K562 (cell line): ENCODE results near the gene MMS22L. TPM values are rescaled to one million over a fixed set of nuclear protein-coding genes. Genes with fewer than 3 reads are reported as not detected.

ENCODE experiments used
- ATAC-seq: fragments of 200-7000 bp; cut with Tn5 transposase; 3 replicates; pipeline ENCODE4 v1.9.1; 2020; ENCODE audit warnings: moderate library complexity
- BruUV-seq: library from RNA; stranded (reverse); fragments of 400-500 nt; replicated peaks from 2 replicates; lab custom pipeline; 2021; lab: Mats Ljungman, UMichigan
- CTCF ChIA-PET: fragments of 300-600 bp; formaldehyde crosslinking; extraction: SDS; loops from one replicate; lab custom pipeline; 2021; ENCODE audit warnings: low intra/inter-chr PET ratio; lab: Yijun Ruan, JAX
- POLR2A ChIA-PET: fragments of 300-600, 350-650 bp; sonication (Branson Sonifier 250); formaldehyde crosslinking; extraction: SDS; loops from one replicate; lab custom pipeline; 2021; ENCODE audit warnings: antibody characterized with exemption, inconsistent platforms; lab: Yijun Ruan, JAX
- DNase-seq, 4 experiments: peaks; one replicate each; pipeline versions ENCODE4 v3.0.0 to v3.0.0-alpha.2; 2011 to 2018; ENCODE audit warnings: low spot score in 3 of 4, mixed read lengths in 3 of 4; ENCODE audit errors: extremely low read depth in 1 of 4
- FAIRE-seq: peaks from 2 replicates; lab custom pipeline; 2011; peaks lifted over from hg19 to GRCh38; lab: Jason Lieb, UNC
- H2AFZ ChIP-seq: 2 replicates; pipeline ENCODE4 v1.6.0; 2011; ENCODE audit warnings: low read depth, low read length, control low read depth, inconsistent platforms
- H3K27ac ChIP-seq: fragments of 200-600 bp; 3 replicates; pipeline ENCODE4 v1.8.0; 2011; ENCODE audit warnings: low read depth, mild to moderate bottlenecking, control low read depth, inconsistent platforms, low read length, moderate library complexity, mixed read lengths; ENCODE audit errors: extremely low read depth
- H3K27me3 ChIP-seq, 2 experiments: fragments of 300-600 bp in 1 of 2; 2 replicates in 1 of 2; 3 replicates in 1 of 2; pipeline versions ENCODE4 v1.6.0 to v1.8.0; 2011; ENCODE audit warnings: inconsistent platforms in 2 of 2, low read length in 2 of 2, mild to moderate bottlenecking in 1 of 2, mixed read lengths in 1 of 2, moderate library complexity in 1 of 2; ENCODE audit not compliant: control insufficient read depth in 2 of 2, insufficient read depth in 2 of 2
- H3K36me3 ChIP-seq: fragments of 300-600 bp; 3 replicates; pipeline ENCODE4 v1.8.0; 2011; ENCODE audit warnings: mild to moderate bottlenecking, low read length, inconsistent platforms; ENCODE audit not compliant: control insufficient read depth, insufficient read depth
- H3K4me1 ChIP-seq, 2 experiments: fragments of 200-600 bp in 1 of 2; replicated peaks in 1 of 2; 2 replicates in 1 of 2; 3 replicates in 1 of 2; pipeline versions ENCODE4 v1.5.1 to v1.8.0; 2011; ENCODE audit warnings: inconsistent platforms in 2 of 2, low read length in 2 of 2, mild to moderate bottlenecking in 1 of 2, mixed read lengths in 1 of 2, moderate library complexity in 1 of 2; ENCODE audit not compliant: control insufficient read depth in 2 of 2, insufficient read depth in 2 of 2
- H3K4me2 ChIP-seq: 2 replicates; pipeline ENCODE4 v1.6.1; 2011; ENCODE audit warnings: low read length, control low read depth, inconsistent platforms, mixed read lengths; ENCODE audit not compliant: insufficient read depth
- H3K4me3 ChIP-seq: fragments of 200-600 bp; sonication (generic), shearing (Covaris generic); 2 replicates; pipeline ENCODE4 v1.5.1; 2016; ENCODE audit warnings: control low read depth, inconsistent platforms
- H3K79me2 ChIP-seq: fragments of 200-600 bp; 3 replicates; pipeline ENCODE4 v1.8.0; 2011; ENCODE audit warnings: low read length, inconsistent platforms; ENCODE audit not compliant: control insufficient read depth, insufficient read depth
- H3K9ac ChIP-seq, 2 experiments: 2 replicates each; pipeline versions ENCODE4 v1.6.0 to v1.6.1; 2011; ENCODE audit warnings: low read depth in 2 of 2, low read length in 2 of 2, control low read depth in 1 of 2, inconsistent platforms in 1 of 2, mild to moderate bottlenecking in 1 of 2, mixed read lengths in 1 of 2; ENCODE audit not compliant: insufficient read depth in 1 of 2
- H3K9me1 ChIP-seq: one replicate; pipeline ENCODE4 v1.6.0; 2011; ENCODE audit warnings: inconsistent platforms, mild to moderate bottlenecking, low read length, moderate library complexity; ENCODE audit not compliant: control insufficient read depth, insufficient read depth
- H3K9me3 ChIP-seq: replicated peaks from 2 replicates; pipeline ENCODE4 v1.5.1; 2011; ENCODE audit warnings: low read depth, low read length, inconsistent platforms; ENCODE audit not compliant: control insufficient read depth, insufficient read depth
- H4K20me1 ChIP-seq: replicated peaks from 2 replicates; pipeline ENCODE4 v1.6.1; 2011; ENCODE audit warnings: low read length, inconsistent platforms, mixed read lengths; ENCODE audit not compliant: control insufficient read depth, insufficient read depth
- HNRNPUL1 ChIP-seq: fragments of 200-400 bp; formaldehyde crosslinking; IDR thresholded peaks from 2 replicates; pipeline ENCODE4 v1.6.1; 2017; ENCODE audit warnings: low read length
- ZNF217 ChIP-seq: sonication (generic); formaldehyde crosslinking; IDR thresholded peaks from 2 replicates; pipeline ENCODE4 v1.8.0; 2022; ENCODE audit warnings: mild to moderate bottlenecking, missing genetic modification reagents
- WGBS: fragments of 100-300 bp; shearing (Covaris generic); methylation state at CpG from one replicate; pipeline ENCODE4 v1.1.6; 2016; ENCODE audit warnings: low coverage, mixed read lengths; ENCODE audit not compliant: insufficient coverage; ENCODE audit errors: missing lambda C conversion rate; 5-methylcytosine and 5-hydroxymethylcytosine counted together
- in situ Hi-C: fragments of 300-500 bp; cut with MboI; formaldehyde crosslinking; loops from 4 replicates; pipeline ENCODE4 v1.15.0; 2018; ENCODE audit warnings: inconsistent platforms, mixed read lengths
- intact Hi-C: fragments of 100-400 bp; cut with micrococcal nuclease; formaldehyde crosslinking; loops from 2 replicates; pipeline ENCODE4 v1.14.2; 2022
- polyA plus RNA-seq, 8 experiments: library from polyadenylated mRNA; depleted of rRNA in 4 of 8; stranded (reverse) in 5 of 8; unstranded in 3 of 8; fragments of >200 nt; fragmentation: Nextera tagmentation in 2 of 8; fragmentation: Illumina TruSeq in 1 of 8; extraction: Ambion mirVana in 2 of 8; extraction: Trizol in 1 of 8; gene quantifications; 2 replicates each; pipeline versions ENCODE4 v1.2.1 to v1.2.3, GENCODE V29; 2011 to 2014; ENCODE audit warnings: inconsistent platforms in 1 of 8, missing spikeins in 1 of 8
- total RNA-seq, 7 experiments: library from RNA; depleted of rRNA in 6 of 7; stranded (reverse); fragments of >200 nt in 6 of 7; fragmentation: Illumina TruSeq in 2 of 7; extraction: Trizol in 2 of 7; gene quantifications; 2 replicates each; pipeline versions ENCODE4 v1.2.1 to v1.2.3, GENCODE V29; 2011 to 2021; ENCODE audit warnings: low replicate concordance in 1 of 7
- TF ChIP-seq, protein P1 (sequence below): fragments of 450-650 bp; IDR thresholded peaks from 2 replicates; pipeline ENCODE4 v1.6.1; 2017; ENCODE audit warnings: antibody characterized with exemption
- TF ChIP-seq, protein P2 (sequence below): sonication (generic); formaldehyde crosslinking; IDR thresholded peaks from 2 replicates; pipeline ENCODE4 v1.8.0; 2022; ENCODE audit warnings: missing genetic modification reagents, mild to moderate bottlenecking, borderline replicate concordance
- TF ChIP-seq, protein P3 (sequence below), 2 experiments: IDR thresholded peaks; 2 replicates each; pipeline ENCODE4 v1.6.1; 2011; ENCODE audit warnings: borderline replicate concordance in 1 of 2, control low read depth in 1 of 2, low read depth in 1 of 2, low read length in 1 of 2, mild to moderate bottlenecking in 1 of 2, mixed read lengths in 1 of 2, moderate library complexity in 1 of 2; ENCODE audit not compliant: insufficient read depth in 1 of 2, insufficient read length in 1 of 2, poor library complexity in 1 of 2, severe bottlenecking in 1 of 2; ENCODE audit errors: extremely low read depth in 1 of 2

Gene MMS22L
- total and polyA plus RNA-seq, 9 of the 15 experiments (the other 6 are each of a cell fraction or from before 2014, with no cell fraction given), result 13.0 to 59.5 (median 26.9) TPM

DNA sequence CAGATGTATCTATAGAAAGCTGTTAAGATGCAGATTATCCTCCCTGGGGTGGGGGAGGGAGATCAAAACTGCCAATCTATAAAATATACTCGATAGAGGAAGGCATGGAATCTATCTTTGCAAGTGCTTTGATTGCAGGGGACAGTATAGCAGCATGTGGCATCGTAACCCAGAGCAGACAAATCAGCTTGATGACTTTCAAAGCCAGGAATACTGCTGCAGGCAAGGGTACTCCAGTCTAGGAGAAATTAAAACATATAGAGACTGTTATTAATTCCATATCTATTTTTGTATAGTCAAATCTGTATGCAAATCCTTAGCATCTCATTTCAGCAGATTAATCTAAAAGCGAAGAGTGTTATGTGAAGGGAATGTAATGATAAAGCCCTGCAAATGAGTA is 159.4 kb downstream of the MMS22L start (continued):
- TF ChIP-seq ZNF217 (CRISPR knock-in tag), result no peak
- TF ChIP-seq, protein P1, sequence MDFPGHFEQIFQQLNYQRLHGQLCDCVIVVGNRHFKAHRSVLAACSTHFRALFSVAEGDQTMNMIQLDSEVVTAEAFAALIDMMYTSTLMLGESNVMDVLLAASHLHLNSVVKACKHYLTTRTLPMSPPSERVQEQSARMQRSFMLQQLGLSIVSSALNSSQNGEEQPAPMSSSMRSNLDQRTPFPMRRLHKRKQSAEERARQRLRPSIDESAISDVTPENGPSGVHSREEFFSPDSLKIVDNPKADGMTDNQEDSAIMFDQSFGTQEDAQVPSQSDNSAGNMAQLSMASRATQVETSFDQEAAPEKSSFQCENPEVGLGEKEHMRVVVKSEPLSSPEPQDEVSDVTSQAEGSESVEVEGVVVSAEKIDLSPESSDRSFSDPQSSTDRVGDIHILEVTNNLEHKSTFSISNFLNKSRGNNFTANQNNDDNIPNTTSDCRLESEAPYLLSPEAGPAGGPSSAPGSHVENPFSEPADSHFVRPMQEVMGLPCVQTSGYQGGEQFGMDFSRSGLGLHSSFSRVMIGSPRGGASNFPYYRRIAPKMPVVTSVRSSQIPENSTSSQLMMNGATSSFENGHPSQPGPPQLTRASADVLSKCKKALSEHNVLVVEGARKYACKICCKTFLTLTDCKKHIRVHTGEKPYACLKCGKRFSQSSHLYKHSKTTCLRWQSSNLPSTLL, result no peak
- TF ChIP-seq, protein P2, sequence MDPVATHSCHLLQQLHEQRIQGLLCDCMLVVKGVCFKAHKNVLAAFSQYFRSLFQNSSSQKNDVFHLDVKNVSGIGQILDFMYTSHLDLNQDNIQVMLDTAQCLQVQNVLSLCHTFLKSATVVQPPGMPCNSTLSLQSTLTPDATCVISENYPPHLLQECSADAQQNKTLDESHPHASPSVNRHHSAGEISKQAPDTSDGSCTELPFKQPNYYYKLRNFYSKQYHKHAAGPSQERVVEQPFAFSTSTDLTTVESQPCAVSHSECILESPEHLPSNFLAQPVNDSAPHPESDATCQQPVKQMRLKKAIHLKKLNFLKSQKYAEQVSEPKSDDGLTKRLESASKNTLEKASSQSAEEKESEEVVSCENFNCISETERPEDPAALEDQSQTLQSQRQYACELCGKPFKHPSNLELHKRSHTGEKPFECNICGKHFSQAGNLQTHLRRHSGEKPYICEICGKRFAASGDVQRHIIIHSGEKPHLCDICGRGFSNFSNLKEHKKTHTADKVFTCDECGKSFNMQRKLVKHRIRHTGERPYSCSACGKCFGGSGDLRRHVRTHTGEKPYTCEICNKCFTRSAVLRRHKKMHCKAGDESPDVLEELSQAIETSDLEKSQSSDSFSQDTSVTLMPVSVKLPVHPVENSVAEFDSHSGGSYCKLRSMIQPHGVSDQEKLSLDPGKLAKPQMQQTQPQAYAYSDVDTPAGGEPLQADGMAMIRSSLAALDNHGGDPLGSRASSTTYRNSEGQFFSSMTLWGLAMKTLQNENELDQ (CRISPR knock-in tag), result no peak

DNA sequence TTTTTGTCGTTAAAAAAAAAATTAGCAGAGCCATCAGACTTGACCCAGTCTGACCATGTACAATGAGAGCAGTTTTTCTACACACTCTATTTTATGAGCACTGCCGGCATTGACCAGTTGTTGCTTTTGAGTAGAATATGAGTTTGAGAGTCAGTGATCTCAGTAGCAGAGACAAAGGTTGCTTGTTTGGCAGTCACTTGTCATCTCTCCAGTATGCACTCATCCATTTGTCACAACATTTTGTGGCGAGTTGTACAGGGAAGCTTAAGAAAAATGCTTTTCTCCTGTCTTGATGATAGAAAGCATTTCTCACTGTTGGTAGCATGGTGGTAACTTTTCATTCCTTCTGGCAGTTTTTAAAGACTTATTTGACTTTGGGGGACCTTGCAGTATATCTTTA is 159.9 kb downstream of the MMS22L start:
- no peak overlapping the region for H3K4me2 ChIP-seq
- CTCF ChIA-PET, result no interaction called here
- ATAC-seq (no peak), DNase-seq (no peak), FAIRE-seq (no peak)
- no peaks in the 10 kb centered on the region for H4K20me1 ChIP-seq
- intact Hi-C loops (no loop called here), in situ Hi-C loops (no loop called here)
- H3K9ac ChIP-seq, result no peak overlapping the region
- BruUV-seq, result no TSS peak
- H3K27me3 ChIP-seq, result no peaks in the 10 kb centered on the region
- TF ChIP-seq, protein P3, sequence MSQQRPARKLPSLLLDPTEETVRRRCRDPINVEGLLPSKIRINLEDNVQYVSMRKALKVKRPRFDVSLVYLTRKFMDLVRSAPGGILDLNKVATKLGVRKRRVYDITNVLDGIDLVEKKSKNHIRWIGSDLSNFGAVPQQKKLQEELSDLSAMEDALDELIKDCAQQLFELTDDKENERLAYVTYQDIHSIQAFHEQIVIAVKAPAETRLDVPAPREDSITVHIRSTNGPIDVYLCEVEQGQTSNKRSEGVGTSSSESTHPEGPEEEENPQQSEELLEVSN (IDR thresholded peaks at IDR 0.05; ENCODE audit: borderline replicate concordance in 1 of 2, extremely low read depth in 1 of 2, insufficient read depth in 1 of 2, insufficient read length in 1 of 2, low read depth in 1 of 2, low read length in 1 of 2, poor library complexity in 1 of 2, severe bottlenecking in 1 of 2), result no peak
- no peak for TF ChIP-seq HNRNPUL1
- WGBS, result 4% methylated on average over 3 of the region's 3 CpGs
- H3K27ac ChIP-seq, result no peak overlapping the region
- no peaks in the 10 kb centered on the region for H3K9me3 ChIP-seq
- H2AFZ ChIP-seq, result no peak overlapping the region
- H3K79me2 ChIP-seq, result no peaks in the 10 kb centered on the region
- no peak overlapping the region for H3K4me3 ChIP-seq
- no peaks in the 10 kb centered on the region for H3K9me1 ChIP-seq
- POLR2A ChIA-PET, result no interaction called here
- no peaks in the 10 kb centered on the region for H3K36me3 ChIP-seq
- no peaks in the 10 kb centered on the region for H3K4me1 ChIP-seq
